Vagina (tissue), 2 donors: ENCODE data around the gene NR4A2.

Experiments
- POLR2AphosphoS5 ChIP-seq, 2 donors: sonication (generic); formaldehyde crosslinking; IDR thresholded peaks; one replicate each; pipeline ENCODE4 v1.9.0; 2017; ENCODE audit warnings: antibody characterized with exemption in 2 of 2, mild to moderate bottlenecking in 2 of 2, low read depth in 1 of 2; ENCODE audit not compliant: insufficient read depth in 1 of 2
- TF ChIP-seq, protein P1 (sequence below), 3 experiments: fragments of 450-650 bp in 2 of 3; fragments of 200-600 bp in 1 of 3; sonication (generic) in 1 of 3; IDR thresholded peaks; one replicate each; pipeline ENCODE4 v1.5.1; 2017 to 2019; ENCODE audit warnings: antibody characterized with exemption in 3 of 3, mild to moderate bottlenecking in 2 of 3, moderate library complexity in 2 of 3

DNA sequence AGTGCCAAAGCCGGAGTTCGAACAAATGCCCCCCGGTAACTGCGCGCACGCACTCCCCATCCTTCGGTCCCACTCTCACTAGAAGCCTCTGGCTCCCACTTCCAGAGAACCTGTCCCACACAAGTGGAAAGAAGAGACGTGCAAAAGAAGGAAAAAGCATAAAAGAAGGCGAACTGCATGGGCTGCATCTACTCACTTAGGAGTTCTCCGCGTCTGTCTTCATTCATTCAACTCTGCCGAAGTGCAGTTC, 312 bp downstream of the NR4A2 start:
- TF ChIP-seq, protein P1, sequence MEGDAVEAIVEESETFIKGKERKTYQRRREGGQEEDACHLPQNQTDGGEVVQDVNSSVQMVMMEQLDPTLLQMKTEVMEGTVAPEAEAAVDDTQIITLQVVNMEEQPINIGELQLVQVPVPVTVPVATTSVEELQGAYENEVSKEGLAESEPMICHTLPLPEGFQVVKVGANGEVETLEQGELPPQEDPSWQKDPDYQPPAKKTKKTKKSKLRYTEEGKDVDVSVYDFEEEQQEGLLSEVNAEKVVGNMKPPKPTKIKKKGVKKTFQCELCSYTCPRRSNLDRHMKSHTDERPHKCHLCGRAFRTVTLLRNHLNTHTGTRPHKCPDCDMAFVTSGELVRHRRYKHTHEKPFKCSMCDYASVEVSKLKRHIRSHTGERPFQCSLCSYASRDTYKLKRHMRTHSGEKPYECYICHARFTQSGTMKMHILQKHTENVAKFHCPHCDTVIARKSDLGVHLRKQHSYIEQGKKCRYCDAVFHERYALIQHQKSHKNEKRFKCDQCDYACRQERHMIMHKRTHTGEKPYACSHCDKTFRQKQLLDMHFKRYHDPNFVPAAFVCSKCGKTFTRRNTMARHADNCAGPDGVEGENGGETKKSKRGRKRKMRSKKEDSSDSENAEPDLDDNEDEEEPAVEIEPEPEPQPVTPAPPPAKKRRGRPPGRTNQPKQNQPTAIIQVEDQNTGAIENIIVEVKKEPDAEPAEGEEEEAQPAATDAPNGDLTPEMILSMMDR (IDR thresholded peaks at IDR 0.05) = no peak
- no peak for TF ChIP-seq POLR2AphosphoS5 (IDR thresholded peaks at IDR 0.05; ENCODE audit: insufficient read depth in 1 of 2, low read depth in 1 of 2)
